Measurements from ENCODE around the gene SZT2.

GRCh38 chr1:43423672-43424550 lies 34.2 kb downstream of the SZT2 start:
- TF ChIP-seq NR2C2 (CRISPR knock-in tag; IDR thresholded peaks at IDR 0.05) (no peak), CREB1 (CRISPR knock-in tag; IDR thresholded peaks at IDR 0.05) (no peak)

All from WTC11 (cell line).